IMR-90 (cell line): ENCODE data around the gene ADGRA1. TPM values are rescaled to one million over a fixed set of nuclear protein-coding genes. Genes with fewer than 3 reads are reported as not detected.

ENCODE experiments used
- ATAC-seq: fragments of 200-7000 bp; cut with Tn5 transposase; 2 replicates; pipeline ENCODE4 v1.9.1; 2020; ENCODE audit warnings: low read depth, mild to moderate bottlenecking, moderate library complexity
- BruUV-seq: library from RNA; stranded (reverse); fragments of 400-500 nt; replicated peaks from 2 replicates; lab custom pipeline; 2021; lab: Mats Ljungman, UMichigan
- CTCF ChIA-PET: fragments of 300-600 bp; formaldehyde crosslinking; extraction: SDS; loops from one replicate; lab custom pipeline; 2021; ENCODE audit warnings: antibody characterized with exemption; lab: Yijun Ruan, JAX
- POLR2A ChIA-PET: fragments of 300-600 bp; sonication (Branson Sonifier 250); formaldehyde crosslinking; loops from one replicate; lab custom pipeline; 2022; ENCODE audit warnings: antibody characterized with exemption; ENCODE audit not compliant: unreplicated experiment; lab: Charles Lee
- DNase-seq: peaks from one replicate; pipeline ENCODE4 v3.0.0; 2013
- H2AFZ ChIP-seq: replicated peaks from 2 replicates; pipeline ENCODE3; 2013; ENCODE audit warnings: low read length, mild to moderate bottlenecking; ENCODE audit not compliant: poor library complexity
- H2AK5ac ChIP-seq: 2 replicates; pipeline ENCODE4 v1.6.1; 2013; ENCODE audit warnings: low read depth, low read length, inconsistent platforms
- H2AK9ac ChIP-seq: replicated peaks from 2 replicates; pipeline ENCODE3; 2013; ENCODE audit warnings: mild to moderate bottlenecking, low read depth, low read length, moderate library complexity; ENCODE audit not compliant: poor library complexity
- H2BK120ac ChIP-seq: 2 replicates; pipeline ENCODE4 v1.6.1; 2013; ENCODE audit warnings: low read depth, low read length, inconsistent platforms
- H2BK15ac ChIP-seq: 3 replicates; pipeline ENCODE4 v1.6.1; 2013; ENCODE audit warnings: low read depth, low read length, inconsistent platforms
- H2BK20ac ChIP-seq: 2 replicates; pipeline ENCODE4 v1.6.1; 2013; ENCODE audit warnings: low read depth, mild to moderate bottlenecking, inconsistent platforms, low read length, moderate library complexity
- H2BK5ac ChIP-seq: 2 replicates; pipeline ENCODE4 v1.6.1; 2013; ENCODE audit warnings: mild to moderate bottlenecking, low read depth, low read length, inconsistent platforms; ENCODE audit not compliant: poor library complexity, severe bottlenecking
- H3K14ac ChIP-seq: replicated peaks from 2 replicates; pipeline ENCODE4 v1.6.1; 2013; ENCODE audit warnings: low read depth, low read length, inconsistent platforms
- H3K18ac ChIP-seq: 2 replicates; pipeline ENCODE4 v1.6.1; 2013; ENCODE audit warnings: low read depth, low read length, control low read depth
- H3K23ac ChIP-seq: 2 replicates; pipeline ENCODE4 v1.6.1; 2013; ENCODE audit warnings: low read depth, low read length, inconsistent platforms
- H3K27ac ChIP-seq: 2 replicates; pipeline ENCODE4 v1.5.1; 2013; ENCODE audit warnings: mild to moderate bottlenecking, control low read depth, low read length; ENCODE audit not compliant: insufficient read depth
- H3K27me3 ChIP-seq: 2 replicates; pipeline ENCODE4 v1.6.1; 2013; ENCODE audit warnings: low read length; ENCODE audit not compliant: control insufficient read depth, insufficient read depth
- H3K36me3 ChIP-seq: 2 replicates; pipeline ENCODE4 v1.6.1; 2013; ENCODE audit warnings: low read length, mixed read lengths; ENCODE audit not compliant: control insufficient read depth, insufficient read depth
- H3K4ac ChIP-seq: 2 replicates; pipeline ENCODE4 v1.6.1; 2013; ENCODE audit warnings: low read depth, low read length, inconsistent platforms
- H3K4me1 ChIP-seq: 2 replicates; pipeline ENCODE4 v1.6.1; 2013; ENCODE audit warnings: low read length, mixed read lengths; ENCODE audit not compliant: control insufficient read depth, insufficient read depth
- H3K4me2 ChIP-seq: 2 replicates; pipeline ENCODE4 v1.6.1; 2013; ENCODE audit warnings: low read depth, mild to moderate bottlenecking, control low read depth, low read length, moderate library complexity
- H3K4me3 ChIP-seq: 2 replicates; pipeline ENCODE4 v1.5.1; 2013; ENCODE audit warnings: low read depth, mild to moderate bottlenecking, control low read depth, low read length, moderate library complexity; ENCODE audit not compliant: insufficient read depth
- H3K56ac ChIP-seq: 2 replicates; pipeline ENCODE4 v1.6.1; 2013; ENCODE audit warnings: low read length, inconsistent platforms; ENCODE audit not compliant: insufficient read depth; ENCODE audit errors: extremely low read depth
- H3K79me1 ChIP-seq, 2 experiments: 2 replicates each; pipeline ENCODE4 v1.6.1; 2013; ENCODE audit warnings: low read length in 2 of 2, inconsistent platforms in 1 of 2, low read depth in 1 of 2
- H3K9ac ChIP-seq: 2 replicates; pipeline ENCODE4 v1.6.1; 2013; ENCODE audit warnings: low read depth, low read length, control low read depth
- H3K9me1 ChIP-seq: 2 replicates; pipeline ENCODE4 v1.6.1; 2013; ENCODE audit warnings: low read length, inconsistent platforms; ENCODE audit not compliant: insufficient read depth
- H3K9me3 ChIP-seq: 2 replicates; pipeline ENCODE4 v1.6.1; 2013; ENCODE audit warnings: low read length; ENCODE audit not compliant: control insufficient read depth, insufficient read depth
- H4K20me1 ChIP-seq: 2 replicates; pipeline ENCODE4 v1.6.1; 2013; ENCODE audit warnings: low read length, inconsistent platforms; ENCODE audit not compliant: insufficient read depth
- H4K5ac ChIP-seq: 2 replicates; pipeline ENCODE4 v1.6.1; 2013; ENCODE audit warnings: mild to moderate bottlenecking, low read depth, low read length, control low read depth
- H4K8ac ChIP-seq, 2 experiments: 2 replicates each; pipeline ENCODE4 v1.6.1; 2013; ENCODE audit warnings: low read depth in 2 of 2, low read length in 2 of 2, control low read depth in 1 of 2, inconsistent platforms in 1 of 2
- H4K91ac ChIP-seq: 2 replicates; pipeline ENCODE4 v1.6.1; 2013; ENCODE audit warnings: low read depth, low read length, inconsistent platforms; ENCODE audit not compliant: insufficient read depth
- BHLHE40 ChIP-seq: fragments of 150-350 bp; IDR thresholded peaks from 2 replicates; pipeline ENCODE4 v1.6.1; 2016; ENCODE audit warnings: mild to moderate bottlenecking, low read depth, low read length
- CEBPB ChIP-seq: IDR thresholded peaks from 2 replicates; pipeline ENCODE4 v1.6.1; 2012; ENCODE audit warnings: low read depth, low read length, improper control_type of control experiment
- CHD1 ChIP-seq: IDR thresholded peaks from 2 replicates; pipeline ENCODE4 v1.6.1; 2012; ENCODE audit warnings: low read depth, low read length, improper control_type of control experiment
- FOS ChIP-seq: fragments of 150-350 bp; IDR thresholded peaks from 2 replicates; pipeline ENCODE4 v1.6.1; 2016; ENCODE audit warnings: low read depth, low read length
- MAFK ChIP-seq: IDR thresholded peaks from 2 replicates; pipeline ENCODE4 v1.6.1; 2012; ENCODE audit warnings: low read depth, low read length, improper control_type of control experiment
- MAZ ChIP-seq: IDR thresholded peaks from 2 replicates; pipeline ENCODE4 v1.6.1; 2012; ENCODE audit warnings: low read depth, mild to moderate bottlenecking, low read length, improper control_type of control experiment, moderate library complexity, borderline replicate concordance
- MXI1 ChIP-seq: IDR thresholded peaks from 2 replicates; pipeline ENCODE4 v1.6.1; 2012; ENCODE audit warnings: low read depth, mild to moderate bottlenecking, low read length, moderate library complexity, borderline replicate concordance
- NFE2L2 ChIP-seq: fragments of 150-350 bp; IDR thresholded peaks from 2 replicates; pipeline ENCODE4 v1.6.1; 2016; ENCODE audit warnings: low read depth, mild to moderate bottlenecking, low read length
- POLR2A ChIP-seq: IDR thresholded peaks from 2 replicates; pipeline ENCODE4 v1.6.1; 2012; ENCODE audit warnings: mild to moderate bottlenecking, low read depth, low read length
- RAD21 ChIP-seq: IDR thresholded peaks from 2 replicates; pipeline ENCODE4 v1.6.1; 2012; ENCODE audit warnings: low read length, improper control_type of control experiment
- RCOR1 ChIP-seq: IDR thresholded peaks from 2 replicates; pipeline ENCODE4 v1.6.1; 2012; ENCODE audit warnings: mild to moderate bottlenecking, low read length, improper control_type of control experiment; ENCODE audit not compliant: insufficient replicate concordance
- RFX5 ChIP-seq: IDR thresholded peaks from 2 replicates; pipeline ENCODE4 v1.8.0; 2012; ENCODE audit warnings: low read depth, mild to moderate bottlenecking, low read length, moderate library complexity
- SMC3 ChIP-seq: fragments of 150-350 bp; IDR thresholded peaks from 2 replicates; pipeline ENCODE4 v1.6.1; 2016; ENCODE audit warnings: low read depth, mild to moderate bottlenecking, antibody characterized with exemption, low read length, moderate library complexity
- WGBS, 2 experiments: methylation state at CpG; one replicate each; pipeline versions ENCODE4 v1.1.5 to v1.1.7; 2013; ENCODE audit warnings: missing lambda C conversion rate in 2 of 2; ENCODE audit not compliant: insufficient read length in 1 of 2; ENCODE audit errors: extremely low coverage in 2 of 2; 5-methylcytosine and 5-hydroxymethylcytosine counted together
- dilution Hi-C: fragments of 300-500 bp; cut with HindIII; formaldehyde crosslinking; loops from one replicate; pipeline ENCODE4 v1.14.3; 2018; ENCODE audit warnings: low sequenced_read_pairs; ENCODE audit not compliant: unreplicated experiment
- in situ Hi-C: fragments of 300-500 bp; cut with MboI; formaldehyde crosslinking; loops from 3 replicates; pipeline ENCODE4 v1.14.3; 2019; ENCODE audit warnings: low sequenced_read_pairs, inconsistent platforms, mixed read lengths
- intact Hi-C: fragments of 100-400 bp; cut with micrococcal nuclease; formaldehyde crosslinking; loops from 2 replicates; pipeline ENCODE4 v1.10.0; 2022
- polyA plus RNA-seq, 3 experiments: library from polyadenylated mRNA; depleted of rRNA; stranded (reverse); fragments of >200 nt; gene quantifications; 2 replicates each; pipeline ENCODE4 v1.2.3, GENCODE V29; 2012; ENCODE audit warnings: low replicate concordance in 1 of 3
- total RNA-seq: library from RNA; depleted of rRNA; stranded (reverse); fragments of >200 nt; gene quantifications from 2 replicates; pipeline ENCODE4 v1.2.3, GENCODE V29; 2012
- TF ChIP-seq, protein P1 (sequence below): conservative IDR thresholded peaks from 2 replicates; pipeline ENCODE4 v1.5.1; 2012; ENCODE audit warnings: mild to moderate bottlenecking, low read depth, low read length, improper control_type of control experiment
- TF ChIP-seq, protein P2 (sequence below): fragments of 150-350 bp; IDR thresholded peaks from 2 replicates; pipeline ENCODE4 v1.6.1; 2016; ENCODE audit warnings: low read depth, mild to moderate bottlenecking, low read length, moderate library complexity, borderline replicate concordance
- TF ChIP-seq, protein P3 (sequence below): fragments of 150-350 bp; IDR thresholded peaks from 2 replicates; pipeline ENCODE4 v1.6.1; 2017; ENCODE audit warnings: mild to moderate bottlenecking, antibody characterized with exemption, low read length, low read depth

Gene ADGRA1
- total and polyA plus RNA-seq, 2 of the 4 experiments (the other 2 are of a cell fraction), result not detected

DNA sequence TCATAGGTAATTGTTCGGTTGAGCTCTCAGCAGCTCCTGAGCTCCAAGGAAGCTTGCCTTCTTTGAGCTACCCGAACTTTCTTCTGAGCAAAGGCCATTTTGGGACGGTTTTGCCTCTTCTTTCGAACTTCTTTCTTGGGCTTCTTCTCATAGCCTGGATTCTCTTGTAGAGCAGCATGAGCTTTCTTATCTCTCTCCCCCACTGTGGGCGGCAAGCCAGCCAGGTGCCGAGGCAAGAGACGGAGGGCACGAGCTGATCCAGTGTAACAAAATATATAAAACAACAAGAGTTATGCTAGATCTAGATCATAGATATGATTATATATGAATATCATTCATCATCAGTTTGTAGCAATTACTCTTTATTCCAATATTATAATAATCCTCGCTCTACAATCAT is 55.8 kb downstream of the ADGRA1 start:
- ChIA-PET POLR2A (no interaction called here), CTCF (interaction anchor here (1.1 to 1.4 kb wide), 3 partner anchors 14 to 160 kb away, joined by 3 to 4 read pairs (median 4); no protein-coding TSS in a partner anchor)
- H3K56ac ChIP-seq, result no peak overlapping the region
- H3K4me2 ChIP-seq, result no peak overlapping the region
- no peaks in the 10 kb centered on the region for H3K79me1 ChIP-seq
- H3K18ac ChIP-seq, result no peak overlapping the region
- H3K27me3 ChIP-seq, result peaks cover 12% of the 10 kb centered on the region
- no peak overlapping the region for H3K9ac ChIP-seq
- no peak overlapping the region for H4K8ac ChIP-seq
- in situ Hi-C loops, result loop anchor here (25.0 kb wide), 1 partner anchor 481 kb away; no protein-coding TSS in a partner anchor
- H4K20me1 ChIP-seq, result no peaks in the 10 kb centered on the region
- H2AK9ac ChIP-seq, result no peak overlapping the region
- H2BK120ac ChIP-seq, result no peak overlapping the region
- H3K23ac ChIP-seq, result no peak overlapping the region
- H3K9me1 ChIP-seq, result no peaks in the 10 kb centered on the region
- H2AFZ ChIP-seq, result no peak overlapping the region
- no peak overlapping the region for H3K14ac ChIP-seq
- H3K4ac ChIP-seq, result no peak overlapping the region
- no peak overlapping the region for H2BK5ac ChIP-seq
- no peak overlapping the region for H4K5ac ChIP-seq
- no peak overlapping the region for H2BK15ac ChIP-seq
- H3K4me1 ChIP-seq, result no peaks in the 10 kb centered on the region; the same call in 1 of the 2 replicates
- DNase-seq, result no peak
- 56% methylated on average over 3 of the region's 9 CpGs; no CpG with 5 or more reads in 1 of the 2 experiments for WGBS, 2 experiments
- H2BK20ac ChIP-seq, result no peak overlapping the region
- BruUV-seq, result no TSS peak
- ATAC-seq, result no peak
- TF ChIP-seq NFE2L2 (no peak), BHLHE40 (no peak), CHD1 (no peak), MAZ (no peak), MAFK (no peak), RAD21 (no peak), FOS (no peak), RCOR1 (no peak), POLR2A (no peak), MXI1 (no peak), RFX5 (no peak), SMC3 (no peak), CEBPB (no peak)
- TF ChIP-seq, protein P1, sequence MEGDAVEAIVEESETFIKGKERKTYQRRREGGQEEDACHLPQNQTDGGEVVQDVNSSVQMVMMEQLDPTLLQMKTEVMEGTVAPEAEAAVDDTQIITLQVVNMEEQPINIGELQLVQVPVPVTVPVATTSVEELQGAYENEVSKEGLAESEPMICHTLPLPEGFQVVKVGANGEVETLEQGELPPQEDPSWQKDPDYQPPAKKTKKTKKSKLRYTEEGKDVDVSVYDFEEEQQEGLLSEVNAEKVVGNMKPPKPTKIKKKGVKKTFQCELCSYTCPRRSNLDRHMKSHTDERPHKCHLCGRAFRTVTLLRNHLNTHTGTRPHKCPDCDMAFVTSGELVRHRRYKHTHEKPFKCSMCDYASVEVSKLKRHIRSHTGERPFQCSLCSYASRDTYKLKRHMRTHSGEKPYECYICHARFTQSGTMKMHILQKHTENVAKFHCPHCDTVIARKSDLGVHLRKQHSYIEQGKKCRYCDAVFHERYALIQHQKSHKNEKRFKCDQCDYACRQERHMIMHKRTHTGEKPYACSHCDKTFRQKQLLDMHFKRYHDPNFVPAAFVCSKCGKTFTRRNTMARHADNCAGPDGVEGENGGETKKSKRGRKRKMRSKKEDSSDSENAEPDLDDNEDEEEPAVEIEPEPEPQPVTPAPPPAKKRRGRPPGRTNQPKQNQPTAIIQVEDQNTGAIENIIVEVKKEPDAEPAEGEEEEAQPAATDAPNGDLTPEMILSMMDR, result no peak
- TF ChIP-seq, protein P2, sequence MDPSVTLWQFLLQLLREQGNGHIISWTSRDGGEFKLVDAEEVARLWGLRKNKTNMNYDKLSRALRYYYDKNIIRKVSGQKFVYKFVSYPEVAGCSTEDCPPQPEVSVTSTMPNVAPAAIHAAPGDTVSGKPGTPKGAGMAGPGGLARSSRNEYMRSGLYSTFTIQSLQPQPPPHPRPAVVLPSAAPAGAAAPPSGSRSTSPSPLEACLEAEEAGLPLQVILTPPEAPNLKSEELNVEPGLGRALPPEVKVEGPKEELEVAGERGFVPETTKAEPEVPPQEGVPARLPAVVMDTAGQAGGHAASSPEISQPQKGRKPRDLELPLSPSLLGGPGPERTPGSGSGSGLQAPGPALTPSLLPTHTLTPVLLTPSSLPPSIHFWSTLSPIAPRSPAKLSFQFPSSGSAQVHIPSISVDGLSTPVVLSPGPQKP, result no peak
- TF ChIP-seq, protein P3, sequence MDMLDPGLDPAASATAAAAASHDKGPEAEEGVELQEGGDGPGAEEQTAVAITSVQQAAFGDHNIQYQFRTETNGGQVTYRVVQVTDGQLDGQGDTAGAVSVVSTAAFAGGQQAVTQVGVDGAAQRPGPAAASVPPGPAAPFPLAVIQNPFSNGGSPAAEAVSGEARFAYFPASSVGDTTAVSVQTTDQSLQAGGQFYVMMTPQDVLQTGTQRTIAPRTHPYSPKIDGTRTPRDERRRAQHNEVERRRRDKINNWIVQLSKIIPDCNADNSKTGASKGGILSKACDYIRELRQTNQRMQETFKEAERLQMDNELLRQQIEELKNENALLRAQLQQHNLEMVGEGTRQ, result no peak
- intact Hi-C loops, result no loop called here
- no peak overlapping the region for H2AK5ac ChIP-seq
- H4K91ac ChIP-seq, result no peak overlapping the region
- dilution Hi-C loops, result no loop called here
- H3K36me3 ChIP-seq, result no peaks in the 10 kb centered on the region
- no peak overlapping the region for H3K4me3 ChIP-seq
- H3K27ac ChIP-seq, result no peak overlapping the region
- H3K9me3 ChIP-seq, result peaks cover 2% of the 10 kb centered on the region; the same call in 1 of the 2 replicates
